HG03558 (cell line): ENCODE results near the gene DAPP1.
A peak's percentile ranks its signal among the peaks of the same experiment; 100 is the strongest.

Source experiments
- ATAC-seq: cut with Tn5 transposase; IDR thresholded peaks from one replicate; pipeline ENCODE4 v1.9.1; 2021; ENCODE audit warnings: moderate number of reproducible peaks; ENCODE audit not compliant: unreplicated experiment; ENCODE audit errors: extremely low read depth

The DAPP1 gene

DNA sequence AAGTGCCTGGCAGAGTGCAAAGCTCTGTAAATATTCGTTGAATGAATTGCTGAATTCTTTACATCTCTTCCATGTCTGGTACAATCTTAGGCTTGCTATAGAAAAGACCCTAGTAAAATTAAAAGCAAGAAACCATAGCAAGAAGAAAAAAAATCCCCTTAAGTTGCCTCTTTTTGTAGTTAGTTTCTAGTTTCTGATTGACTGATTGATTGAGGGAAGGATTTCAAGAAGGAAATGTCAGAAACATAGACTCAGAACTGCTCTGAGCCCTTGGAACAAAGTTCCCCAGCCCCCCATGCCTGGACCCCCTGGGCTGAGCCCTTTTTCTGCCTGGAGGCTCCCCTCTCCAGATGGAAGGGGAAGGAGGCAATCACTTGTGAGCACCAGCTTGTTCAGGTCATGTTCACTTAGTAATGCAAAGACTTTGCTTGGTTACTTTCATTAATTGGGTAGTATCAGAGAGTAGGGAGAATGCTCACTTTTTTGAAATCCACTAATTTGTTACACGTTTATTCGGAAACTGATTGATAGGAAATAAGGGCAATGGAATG, 35.6 kb downstream of the DAPP1 start:
- ATAC-seq = no peak

DNA sequence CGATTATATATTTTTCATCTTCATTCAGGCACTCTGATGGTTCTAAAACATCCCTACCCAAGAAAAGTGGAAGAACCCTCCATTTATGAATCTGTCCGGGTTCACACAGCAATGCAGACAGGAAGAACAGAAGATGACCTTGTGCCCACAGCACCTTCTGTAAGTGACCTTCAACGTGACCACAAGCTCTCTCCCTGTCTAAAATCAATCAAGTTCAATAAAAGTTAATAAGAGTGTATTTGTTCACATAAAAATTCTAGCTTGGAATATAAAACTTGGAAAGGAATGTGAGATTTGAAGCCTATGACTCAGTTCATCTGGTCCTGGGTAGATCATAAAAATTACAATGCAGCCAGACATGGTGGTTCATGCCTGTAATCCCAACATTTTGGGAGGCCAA, 36.6 kb downstream of the DAPP1 start:
- ATAC-seq = no peak

DNA sequence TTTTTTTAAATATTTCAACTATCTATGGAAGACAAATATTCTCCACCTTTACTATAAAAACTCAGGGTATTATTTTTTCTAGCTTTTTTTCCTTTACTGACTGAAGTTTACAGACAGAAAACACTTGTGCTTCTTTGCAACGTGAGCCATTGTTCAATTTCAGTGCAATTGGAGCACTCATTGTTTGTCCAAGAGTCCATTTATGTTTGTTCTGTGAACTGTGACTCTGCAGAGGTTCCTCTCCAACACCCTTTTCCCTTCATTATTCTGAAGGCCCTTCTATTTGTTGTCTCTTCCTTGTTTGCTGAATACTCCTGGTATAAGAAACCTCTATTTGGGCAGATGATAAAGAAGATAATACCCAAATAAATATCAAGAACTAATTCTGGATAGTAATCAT, 37.4 kb downstream of the DAPP1 start:
- no peak for ATAC-seq

DNA sequence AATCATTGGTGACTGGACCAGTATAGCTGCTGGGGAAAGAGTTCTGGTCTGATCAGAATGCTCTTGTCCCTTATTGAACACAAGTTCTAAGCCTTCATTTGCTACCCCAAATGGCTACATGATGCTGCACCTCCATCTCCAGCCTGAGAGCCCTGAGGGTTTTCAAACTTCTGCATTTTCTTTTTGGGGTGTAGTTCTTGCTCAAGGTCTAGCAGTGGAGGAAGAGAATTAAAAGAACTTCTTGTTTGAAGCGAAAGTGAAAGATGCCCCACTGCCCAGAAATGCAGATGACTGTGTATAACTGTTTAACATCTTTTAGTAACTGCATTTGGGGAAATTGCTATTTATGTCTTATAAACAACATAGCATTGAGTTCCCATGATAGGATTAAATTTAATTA, 39.1 kb downstream of the DAPP1 start:
- peak; percentile 30 for ATAC-seq

DNA sequence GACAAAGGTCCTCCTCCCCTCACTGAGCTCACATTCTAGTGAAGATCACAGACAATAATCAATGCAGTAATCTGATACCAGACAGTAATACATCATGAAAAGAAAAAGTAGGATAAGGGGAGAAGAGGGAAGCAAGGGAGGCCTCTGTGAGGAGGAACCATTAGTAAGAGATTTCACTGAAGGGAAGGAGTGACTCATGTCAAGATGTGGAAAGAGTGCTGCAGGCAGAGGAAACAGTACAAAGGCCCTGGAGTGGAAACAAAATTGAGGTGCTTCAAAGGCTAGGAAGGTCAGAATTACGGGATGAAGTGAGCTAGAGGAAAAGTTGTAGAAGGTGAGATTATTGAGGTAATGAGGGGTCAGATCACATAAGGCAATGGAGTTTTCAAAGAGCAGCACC, 39.5 kb downstream of the DAPP1 start:
- ATAC-seq = no peak

DNA sequence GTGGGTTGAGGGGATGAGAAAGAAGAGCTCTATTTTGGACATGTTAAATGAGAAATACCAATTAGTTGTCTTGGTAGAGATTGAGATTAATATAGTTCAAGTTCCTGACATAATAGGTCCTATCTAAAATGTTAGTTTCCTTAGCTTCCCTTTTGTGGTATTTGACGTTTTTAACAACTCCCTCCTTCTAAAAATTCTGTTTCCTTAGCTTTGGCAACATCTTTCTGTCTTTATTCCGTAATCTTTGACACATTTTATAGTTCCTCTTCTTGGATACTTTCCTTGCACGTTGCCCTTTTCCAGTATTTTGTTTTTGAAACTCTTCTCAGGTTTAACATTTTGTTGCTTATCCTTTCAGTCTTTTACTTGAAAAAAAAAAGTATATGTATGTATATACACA, 40.7 kb downstream of the DAPP1 start:
- ATAC-seq = no peak

DNA sequence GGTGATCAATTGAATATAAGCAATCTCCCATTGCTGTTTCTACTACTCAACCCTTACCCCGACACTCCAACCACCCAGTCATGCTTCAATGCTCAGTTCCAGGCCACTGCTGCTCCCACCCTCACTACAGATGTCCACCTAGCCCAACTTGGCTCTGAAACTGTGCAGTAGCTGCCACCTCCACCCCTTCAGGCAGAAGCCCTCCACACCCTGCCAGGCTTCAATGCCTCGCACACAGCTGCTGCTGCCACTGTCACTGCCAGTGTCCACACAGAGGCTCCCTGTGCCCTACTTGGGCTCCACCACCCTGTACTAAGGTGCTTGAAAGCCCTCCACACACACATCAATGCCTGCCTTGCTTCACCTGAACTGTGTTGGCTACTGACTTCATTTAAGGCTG, 43.0 kb downstream of the DAPP1 start:
- ATAC-seq = no peak

DNA sequence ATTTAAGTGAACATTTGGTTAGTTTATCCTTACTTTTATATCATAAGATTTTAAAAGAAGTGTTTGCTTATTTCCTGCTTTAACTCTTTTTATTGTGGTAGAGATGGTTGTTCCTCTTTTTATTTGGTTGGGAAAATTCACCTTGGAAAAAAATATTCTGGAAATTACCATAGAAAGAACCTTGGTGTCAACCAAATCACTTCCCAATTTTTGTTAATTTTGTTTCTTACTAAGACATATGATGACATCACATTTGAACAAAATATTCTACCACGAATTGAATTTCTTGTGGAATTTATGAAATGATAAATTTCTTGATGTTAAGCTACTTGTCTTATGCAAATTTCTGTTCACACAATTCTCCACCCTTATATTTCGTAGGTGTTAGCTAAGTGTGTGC, 43.9 kb downstream of the DAPP1 start:
- no peak for ATAC-seq

DNA sequence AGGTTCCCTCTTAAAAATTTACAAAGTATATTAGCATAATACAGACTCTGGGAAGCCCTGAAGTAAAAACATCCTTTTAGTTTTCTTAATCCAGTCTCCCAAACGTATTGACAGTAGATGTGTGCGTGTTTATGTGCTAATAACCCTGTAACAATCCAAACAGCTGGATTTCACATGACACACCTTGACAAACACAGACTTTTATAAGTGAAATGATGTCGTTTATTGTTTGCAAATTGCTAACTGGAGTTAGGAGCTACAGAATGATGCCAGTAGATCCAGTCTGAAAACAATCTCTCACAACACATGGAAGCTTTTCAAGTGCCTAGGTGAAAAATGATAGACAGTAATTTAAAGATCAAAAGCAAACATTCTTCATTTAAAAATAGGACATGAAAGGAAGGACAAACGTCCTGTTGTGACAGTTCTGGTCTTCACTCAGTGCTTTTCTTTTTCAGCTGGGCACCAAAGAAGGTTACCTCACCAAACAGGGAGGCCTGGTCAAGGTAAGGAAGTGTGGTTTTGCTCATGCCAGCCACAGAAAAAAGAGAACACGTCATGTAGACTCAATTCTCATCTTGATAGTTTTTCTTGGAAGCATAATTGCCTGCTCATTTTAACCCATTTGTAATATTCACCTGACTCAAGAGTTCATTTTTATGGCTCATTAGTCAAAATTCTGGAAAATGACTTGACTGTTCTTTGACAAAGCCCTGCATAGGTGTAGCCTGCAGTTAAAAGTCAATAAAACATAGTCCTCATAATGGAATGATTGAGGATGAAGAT, 44.7 kb downstream of the DAPP1 start:
- ATAC-seq = peak; percentile 59

DNA sequence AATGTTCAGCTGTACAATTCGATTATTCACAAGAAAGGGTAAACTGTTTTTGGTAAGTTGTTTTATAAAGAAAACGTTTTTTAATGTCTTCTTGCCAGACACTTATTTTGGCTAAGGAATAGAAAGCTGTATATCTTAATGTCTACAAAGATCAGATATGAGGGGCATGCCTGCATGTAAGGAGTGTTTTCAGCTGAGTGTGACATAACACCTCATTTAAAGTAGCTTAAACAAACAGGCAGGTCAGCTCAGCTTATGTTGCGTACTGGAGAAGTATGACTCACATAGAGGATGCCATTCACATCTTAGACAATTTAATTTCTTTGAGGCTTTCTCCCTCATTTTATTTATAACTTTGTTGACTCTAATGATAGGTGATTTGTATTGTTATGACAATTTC, 47.2 kb downstream of the DAPP1 start:
- no peak for ATAC-seq

DNA sequence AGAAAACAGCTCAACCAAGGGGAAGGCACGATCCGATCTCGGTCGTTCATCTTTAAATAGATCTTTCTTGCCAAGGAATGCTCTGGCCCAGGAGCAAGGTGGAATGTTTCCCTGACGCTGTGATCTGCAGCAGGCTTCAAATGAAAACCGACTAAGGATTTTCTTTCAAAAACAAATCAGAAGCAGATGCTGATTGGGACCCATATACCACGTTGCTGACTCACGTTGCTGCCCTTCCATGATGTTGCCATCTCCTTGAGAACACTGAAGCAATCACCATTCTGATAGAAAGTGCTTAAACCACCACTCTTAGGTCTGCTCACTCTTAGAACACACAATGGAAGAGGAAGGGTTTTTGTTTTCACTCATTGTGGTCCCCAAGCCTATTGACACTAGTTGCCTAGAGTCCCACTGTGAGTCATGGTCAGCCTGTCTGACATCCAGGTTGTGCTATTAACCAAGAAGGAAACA, 51.5 kb downstream of the DAPP1 start:
- peak; percentile 56 for ATAC-seq

DNA sequence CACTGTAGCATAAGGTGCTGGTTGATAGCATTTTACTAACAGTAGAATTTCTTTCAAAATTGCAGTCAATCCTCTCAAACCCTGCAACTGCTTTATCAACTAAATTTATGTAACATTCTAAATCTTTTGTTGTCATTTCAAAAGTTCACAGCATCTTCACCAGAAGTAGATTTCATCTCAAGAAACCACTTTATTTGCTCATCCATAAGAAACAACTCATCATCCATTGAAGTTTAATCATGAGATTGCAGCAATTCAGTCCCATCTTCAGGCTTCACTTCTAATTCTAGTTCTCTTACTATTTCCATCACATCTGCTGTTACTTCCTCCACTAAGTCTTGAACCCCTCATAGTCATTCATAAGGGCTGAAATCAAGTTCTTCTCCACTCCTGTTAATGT, 55.9 kb downstream of the DAPP1 start:
- ATAC-seq = no peak

DNA sequence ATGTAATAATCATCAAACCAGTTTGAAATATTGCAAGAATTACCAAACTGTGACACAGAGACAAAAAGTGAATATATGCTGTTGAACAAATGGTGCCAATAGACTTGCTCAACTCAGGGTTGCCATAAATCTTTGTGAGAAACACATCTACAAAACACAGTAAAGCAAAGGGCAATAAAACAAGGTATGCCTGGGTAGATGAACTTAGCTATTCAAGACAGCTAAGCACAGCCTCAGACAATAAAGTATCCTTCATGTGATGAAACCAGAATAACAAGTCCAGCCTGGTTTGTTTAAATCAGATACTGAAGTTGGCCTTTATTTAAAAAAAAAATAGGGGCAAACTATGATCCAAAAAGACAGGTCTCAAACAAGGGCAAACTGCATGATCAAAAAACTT, 58.4 kb downstream of the DAPP1 start:
- no peak for ATAC-seq

DNA sequence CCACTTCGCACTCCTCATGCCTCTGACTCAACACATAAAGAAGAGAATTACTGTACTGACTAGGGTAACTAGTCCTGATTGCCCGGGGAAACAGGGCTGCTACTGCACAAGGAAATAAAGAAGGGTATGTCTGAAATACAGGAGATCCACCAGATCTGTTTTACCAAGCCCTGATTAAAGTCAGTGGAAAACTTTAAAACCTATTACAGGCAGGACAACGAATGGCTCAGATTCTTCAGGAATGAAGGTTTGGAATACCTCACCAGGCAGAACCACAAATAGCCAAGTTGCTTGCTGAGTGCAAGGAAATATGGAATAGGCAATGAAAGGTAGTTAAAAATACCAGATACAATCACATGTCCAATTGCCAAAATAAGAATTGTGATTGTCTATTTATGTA, 60.3 kb downstream of the DAPP1 start:
- no peak for ATAC-seq

DNA sequence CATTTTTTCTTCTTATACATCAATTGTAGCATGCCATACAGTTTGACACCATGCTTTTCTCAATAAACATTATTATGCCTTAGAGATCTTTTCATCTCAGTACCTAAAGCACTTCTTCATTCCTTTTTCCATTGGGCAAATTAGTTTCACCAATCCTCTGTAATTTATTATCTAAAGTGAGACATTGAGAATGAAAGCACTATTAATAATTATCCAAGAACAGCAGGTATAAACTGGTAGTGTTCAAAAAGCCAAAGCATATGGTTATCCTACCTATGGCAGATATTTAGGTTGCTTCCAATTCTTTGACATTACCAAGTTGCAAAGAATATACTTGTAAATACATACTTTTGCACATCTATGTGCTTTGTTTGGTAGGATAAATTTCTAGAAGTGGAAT, 62.0 kb downstream of the DAPP1 start:
- ATAC-seq = no peak

DNA sequence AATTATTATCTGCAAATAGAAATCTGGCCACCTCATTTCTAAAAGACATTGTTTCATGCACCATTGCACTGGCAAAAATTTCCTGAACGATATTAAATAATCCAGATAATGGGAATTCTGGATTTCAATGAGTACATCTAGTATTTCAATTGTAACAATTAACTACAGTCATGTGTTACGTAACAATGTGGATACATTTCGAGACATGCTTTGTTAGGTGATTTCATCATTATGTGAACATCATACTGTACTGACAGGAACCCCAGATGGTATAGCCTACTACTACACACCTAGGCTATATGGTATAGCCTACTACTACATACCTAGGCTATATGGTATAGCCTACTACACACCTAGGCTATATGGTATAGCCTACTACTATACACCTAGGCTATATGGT, 62.8 kb downstream of the DAPP1 start:
- no peak for ATAC-seq

DNA sequence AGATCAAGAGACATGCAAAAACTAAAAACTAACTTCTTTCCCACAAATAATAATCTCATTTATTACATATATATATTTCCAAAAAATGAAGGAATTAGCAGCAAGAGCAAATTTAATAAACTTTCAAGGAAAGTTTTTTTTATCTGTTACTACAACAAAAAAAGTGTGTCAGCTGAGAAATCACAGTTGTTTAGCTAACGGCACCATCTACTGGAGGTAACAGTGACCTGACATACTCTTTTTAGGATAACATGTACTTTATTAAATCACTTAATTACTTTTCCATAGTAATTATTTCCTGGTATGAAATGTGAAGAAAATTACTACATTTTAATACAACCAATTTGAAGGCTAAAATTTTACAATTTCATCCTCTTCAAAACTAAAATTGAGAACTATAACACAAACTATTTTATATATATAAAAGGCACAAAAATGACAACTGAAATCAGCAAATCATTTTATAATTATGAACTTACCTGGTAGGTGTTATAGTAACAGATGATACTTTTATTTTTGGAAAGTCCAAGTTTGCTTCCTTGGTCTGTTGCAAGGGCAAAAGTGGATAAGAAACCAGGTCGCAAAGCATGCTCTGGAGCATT, 68.5 kb downstream of the DAPP1 start:
- no peak for ATAC-seq

DNA sequence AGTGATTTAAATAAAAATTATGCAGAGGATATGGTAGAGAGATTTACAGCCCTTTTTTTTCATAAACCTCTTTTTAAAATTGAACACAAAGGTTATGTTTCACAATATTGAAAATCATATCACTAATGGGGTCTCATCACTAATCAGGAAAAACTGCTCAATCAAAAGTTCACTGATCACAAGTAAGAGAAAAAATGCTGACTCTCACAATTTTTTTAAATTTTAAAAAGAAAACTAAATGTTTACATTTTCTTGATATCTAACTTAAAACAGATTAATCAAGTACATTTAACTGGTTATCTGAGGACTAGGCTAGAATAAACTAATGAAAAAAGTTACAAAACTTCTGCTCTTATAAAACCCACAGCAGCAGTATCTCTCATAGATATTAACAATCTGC, 69.1 kb downstream of the DAPP1 start:
- no peak for ATAC-seq

DNA sequence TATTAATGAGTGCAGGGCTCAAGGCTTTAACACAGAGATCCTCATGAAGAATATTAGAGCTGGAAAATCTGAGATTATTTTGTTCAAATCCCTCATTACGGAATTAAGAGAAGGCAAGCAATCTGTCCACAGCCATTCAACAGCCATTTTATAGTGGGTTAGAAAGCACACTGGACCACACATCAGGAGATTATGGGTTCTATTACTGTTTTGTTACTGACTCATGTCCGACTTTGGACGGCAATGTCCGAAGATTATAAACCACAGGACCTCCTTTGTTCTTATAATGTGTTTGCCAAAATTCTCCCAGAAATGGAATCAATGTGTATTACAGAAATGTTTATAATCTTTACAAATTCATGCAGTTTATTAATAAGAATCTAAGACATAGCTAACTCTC, 69.5 kb downstream of the DAPP1 start:
- ATAC-seq = no peak

DNA sequence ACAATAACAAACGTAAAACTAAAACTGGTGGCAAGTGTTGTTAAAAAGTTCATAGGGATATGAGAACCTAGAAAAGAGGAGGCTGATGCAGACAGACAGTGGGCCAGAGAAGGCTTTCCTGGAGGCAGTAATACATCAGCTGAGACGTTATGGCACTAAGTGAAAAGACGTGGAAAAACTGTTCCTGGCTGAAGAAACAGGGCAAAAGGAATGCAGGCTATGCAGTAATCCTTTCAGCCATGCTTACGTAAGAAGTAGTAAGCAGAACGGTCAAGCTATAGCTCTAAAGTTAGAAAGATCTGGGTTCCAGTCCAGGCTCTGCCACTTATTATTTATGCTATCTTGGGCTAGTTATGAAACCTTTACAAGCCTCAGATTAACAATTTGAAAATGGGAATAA, 71.2 kb downstream of the DAPP1 start:
- no peak for ATAC-seq

DNA sequence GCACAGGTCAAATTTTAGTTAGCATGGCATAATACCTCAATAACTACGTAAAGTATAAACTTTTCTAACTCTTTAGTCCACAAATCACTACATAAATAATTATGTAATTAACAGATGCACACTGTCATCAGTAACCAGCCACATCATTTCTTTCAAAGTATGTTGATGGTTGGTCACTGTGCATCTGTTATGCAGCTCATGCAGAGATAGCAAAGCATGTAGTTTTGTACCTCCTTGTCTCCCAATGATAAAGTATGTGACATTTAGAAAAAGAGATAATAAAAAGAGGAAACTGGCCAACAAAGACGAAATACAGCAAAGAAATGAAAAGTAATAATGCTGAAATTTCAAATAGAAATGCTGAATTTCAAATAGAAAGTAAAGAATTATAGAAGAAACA, 74.7 kb downstream of the DAPP1 start:
- ATAC-seq = no peak

DNA sequence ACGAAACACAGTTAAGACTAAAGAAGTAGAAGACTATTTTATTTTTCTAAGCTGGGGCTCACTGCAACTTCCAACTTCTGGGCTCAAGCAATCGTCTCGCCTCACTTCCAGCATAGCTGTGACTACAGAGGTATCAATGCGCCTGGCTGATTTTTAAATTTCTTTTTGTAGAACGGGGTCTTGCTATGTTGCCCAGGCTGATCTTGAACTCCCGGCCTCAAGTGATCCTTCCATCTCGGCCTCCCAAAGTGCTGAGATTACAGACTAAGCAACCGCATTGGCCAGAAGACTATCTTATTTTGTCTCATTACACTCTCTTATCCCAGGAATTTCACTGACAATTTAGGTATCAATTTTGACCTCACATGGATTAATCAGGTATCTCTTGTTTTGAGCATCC, 76.4 kb downstream of the DAPP1 start:
- ATAC-seq = no peak
